Neutrophil (primary cell): ENCODE measurements around the gene DNAI4.
"Not testable (repeated sequence)": the region's sequence is repeated elsewhere in the genome, so short reads cannot be mapped to it uniquely, and the experiment has no call there.

Source experiments
- H3K27ac ChIP-seq: fragments of 200-600 bp; sonication (generic); 2 replicates; pipeline ENCODE4 v1.5.1; 2016; ENCODE audit warnings: mild to moderate bottlenecking, moderate library complexity
- H3K27me3 ChIP-seq: fragments of 200-600 bp; sonication (generic); 2 replicates; pipeline ENCODE4 v1.6.0; 2016; ENCODE audit warnings: mild to moderate bottlenecking
- H3K36me3 ChIP-seq: fragments of 200-600 bp; sonication (generic); 2 replicates; pipeline ENCODE4 v1.5.1; 2017
- H3K4me1 ChIP-seq, 2 experiments: fragments of 200-600 bp in 1 of 2; sonication (generic) in 1 of 2; 1 replicate in 1 of 2; 2 replicates in 1 of 2; pipeline versions ENCODE4 v1.5.1 to v1.6.1; 2013 to 2016; ENCODE audit warnings: low read depth in 1 of 2, low read length in 1 of 2, mild to moderate bottlenecking in 1 of 2, moderate library complexity in 1 of 2; ENCODE audit not compliant: control insufficient read depth in 1 of 2, insufficient read depth in 1 of 2
- H3K4me3 ChIP-seq, 2 experiments: fragments of 200-600 bp in 1 of 2; sonication (generic) in 1 of 2; 1 replicate in 1 of 2; 2 replicates in 1 of 2; pipeline ENCODE4 v1.5.1; 2013 to 2016; ENCODE audit warnings: low read depth in 1 of 2, low read length in 1 of 2, mild to moderate bottlenecking in 1 of 2, moderate library complexity in 1 of 2
- H3K9me3 ChIP-seq: fragments of 200-600 bp; sonication (generic); 2 replicates; pipeline ENCODE4 v1.5.1; 2016
- TF ChIP-seq, protein P1 (sequence below): fragments of 200-600 bp; sonication (generic); IDR thresholded peaks from 2 replicates; pipeline ENCODE4 v1.5.1; 2016; ENCODE audit warnings: antibody characterized with exemption

Gene DNAI4

DNA sequence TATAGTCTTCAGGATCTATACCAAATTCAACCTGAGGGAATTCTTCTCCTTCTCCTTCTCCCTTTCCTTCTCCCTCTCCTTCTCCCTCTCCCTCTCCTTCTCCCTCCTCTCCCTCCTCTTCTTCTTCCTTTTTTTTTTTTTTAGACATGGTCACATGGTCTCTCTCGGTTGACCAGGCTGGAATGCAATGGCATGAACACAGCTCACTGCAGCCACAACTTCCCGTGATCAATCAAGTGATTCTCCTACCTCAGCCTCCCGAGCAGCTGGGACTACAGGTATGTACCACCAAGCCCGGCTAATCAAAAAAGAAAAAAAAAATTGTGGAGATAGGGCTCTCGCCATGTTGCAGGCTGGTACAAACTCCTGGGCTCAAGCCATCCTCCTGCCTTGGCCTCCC, 51.5 kb downstream of the DNAI4 start:
- Histone ChIP-seq H3K4me1 (no peaks in the 10 kb centered on the region), H3K27me3 (no peaks in the 10 kb centered on the region), H3K4me3 (no peak overlapping the region), H3K27ac (no peak overlapping the region), H3K9me3 (no peaks in the 10 kb centered on the region), H3K36me3 (no peaks in the 10 kb centered on the region)
- TF ChIP-seq, protein P1, sequence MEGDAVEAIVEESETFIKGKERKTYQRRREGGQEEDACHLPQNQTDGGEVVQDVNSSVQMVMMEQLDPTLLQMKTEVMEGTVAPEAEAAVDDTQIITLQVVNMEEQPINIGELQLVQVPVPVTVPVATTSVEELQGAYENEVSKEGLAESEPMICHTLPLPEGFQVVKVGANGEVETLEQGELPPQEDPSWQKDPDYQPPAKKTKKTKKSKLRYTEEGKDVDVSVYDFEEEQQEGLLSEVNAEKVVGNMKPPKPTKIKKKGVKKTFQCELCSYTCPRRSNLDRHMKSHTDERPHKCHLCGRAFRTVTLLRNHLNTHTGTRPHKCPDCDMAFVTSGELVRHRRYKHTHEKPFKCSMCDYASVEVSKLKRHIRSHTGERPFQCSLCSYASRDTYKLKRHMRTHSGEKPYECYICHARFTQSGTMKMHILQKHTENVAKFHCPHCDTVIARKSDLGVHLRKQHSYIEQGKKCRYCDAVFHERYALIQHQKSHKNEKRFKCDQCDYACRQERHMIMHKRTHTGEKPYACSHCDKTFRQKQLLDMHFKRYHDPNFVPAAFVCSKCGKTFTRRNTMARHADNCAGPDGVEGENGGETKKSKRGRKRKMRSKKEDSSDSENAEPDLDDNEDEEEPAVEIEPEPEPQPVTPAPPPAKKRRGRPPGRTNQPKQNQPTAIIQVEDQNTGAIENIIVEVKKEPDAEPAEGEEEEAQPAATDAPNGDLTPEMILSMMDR = no peak

DNA sequence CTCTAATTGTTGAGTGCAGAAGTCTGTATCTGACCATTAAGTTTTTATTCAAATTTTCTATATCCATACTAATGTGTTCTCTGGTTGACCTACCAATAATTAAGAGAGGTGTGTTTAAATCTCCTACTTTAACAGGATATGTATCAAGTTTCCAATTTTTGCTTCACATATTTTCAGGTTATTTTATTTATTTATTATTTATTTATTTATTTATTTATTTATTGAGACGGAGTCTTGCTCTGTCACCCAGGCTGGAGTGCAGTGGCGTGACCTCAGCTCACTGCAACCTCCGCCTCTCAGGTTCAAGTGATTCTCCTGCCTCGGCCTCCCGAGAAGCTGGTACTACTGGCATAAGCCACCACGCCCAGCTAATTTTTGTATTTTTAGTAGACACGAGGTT, 52.6 kb downstream of the DNAI4 start:
- H3K4me1 ChIP-seq, H3K27me3 ChIP-seq, H3K27ac ChIP-seq, H3K9me3 ChIP-seq, H3K4me3 ChIP-seq, H3K36me3 ChIP-seq: not testable (repeated sequence)

DNA sequence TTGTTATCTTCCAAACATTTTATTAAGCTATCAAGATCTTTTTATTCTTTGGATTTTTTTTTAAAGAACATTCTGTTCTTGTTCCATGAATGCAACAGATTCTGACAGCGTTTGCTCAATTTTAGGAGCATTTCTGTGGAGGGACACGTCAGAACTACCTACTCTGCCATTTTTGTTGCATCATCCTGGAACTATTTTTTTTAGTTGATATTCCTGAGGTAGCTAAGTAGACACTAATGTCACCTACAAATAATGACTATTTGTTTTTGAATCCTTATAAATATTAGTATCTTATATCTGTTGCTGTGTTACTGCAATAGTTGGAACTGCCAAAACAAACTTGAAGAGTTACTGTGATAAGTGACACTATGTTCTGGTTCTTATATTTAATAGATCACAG, 57.2 kb downstream of the DNAI4 start:
- H3K9me3 ChIP-seq = no peaks in the 10 kb centered on the region
- no peak overlapping the region for H3K4me3 ChIP-seq
- H3K36me3 ChIP-seq = no peaks in the 10 kb centered on the region
- no peaks in the 10 kb centered on the region for H3K4me1 ChIP-seq
- no peaks in the 10 kb centered on the region for H3K27me3 ChIP-seq
- H3K27ac ChIP-seq = no peak overlapping the region
- TF ChIP-seq, protein P1 = no peak

DNA sequence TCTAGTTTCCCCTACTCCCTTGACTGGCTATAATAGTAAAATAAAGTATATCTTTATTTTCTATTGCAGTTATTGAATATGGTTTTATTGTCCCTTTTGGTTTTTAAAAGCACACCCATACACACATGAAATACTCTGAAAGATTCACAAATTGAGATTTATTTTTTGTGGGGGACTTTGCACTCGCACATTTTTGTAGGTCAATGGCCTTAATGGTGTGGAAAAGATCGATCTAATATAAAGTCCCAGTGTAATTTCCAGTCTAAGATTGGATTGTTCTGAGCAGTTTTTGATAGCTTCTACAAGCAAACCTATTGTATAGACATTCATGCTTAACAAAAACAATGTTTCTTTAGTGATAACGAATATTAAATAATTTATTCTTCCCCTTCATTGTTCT, 64.1 kb downstream of the DNAI4 start:
- Histone ChIP-seq H3K27ac (no peak overlapping the region), H3K4me3 (no peak overlapping the region), H3K27me3 (no peaks in the 10 kb centered on the region), H3K36me3 (no peaks in the 10 kb centered on the region), H3K4me1 (no peaks in the 10 kb centered on the region), H3K9me3 (no peaks in the 10 kb centered on the region)
- TF ChIP-seq, protein P1 = no peak

DNA sequence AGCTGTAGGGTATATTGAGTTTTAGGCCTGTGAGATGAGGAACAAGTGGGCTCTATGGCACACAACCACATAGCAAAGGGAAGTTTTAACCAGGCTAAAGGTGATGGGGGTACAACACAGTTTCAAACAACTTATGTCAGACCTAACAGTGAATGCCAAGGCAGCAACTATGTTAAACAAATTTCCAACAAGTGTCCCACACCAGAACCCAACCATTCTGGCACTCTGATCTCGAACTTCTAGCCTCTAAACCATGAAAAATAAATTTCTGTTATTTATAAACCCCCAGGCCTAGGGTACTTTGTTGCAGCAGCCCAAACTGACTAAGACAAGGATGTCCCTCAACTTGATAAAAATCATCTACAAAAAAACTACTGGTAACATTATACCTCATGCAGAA, 71.3 kb downstream of the DNAI4 start:
- H3K27me3 ChIP-seq = no peaks in the 10 kb centered on the region
- TF ChIP-seq, protein P1 = no peak
- no peaks in the 10 kb centered on the region for H3K36me3 ChIP-seq
- no peak overlapping the region for H3K4me3 ChIP-seq
- H3K27ac ChIP-seq = no peak overlapping the region
- H3K4me1 ChIP-seq = no peaks in the 10 kb centered on the region
- H3K9me3 ChIP-seq = no peaks in the 10 kb centered on the region

DNA sequence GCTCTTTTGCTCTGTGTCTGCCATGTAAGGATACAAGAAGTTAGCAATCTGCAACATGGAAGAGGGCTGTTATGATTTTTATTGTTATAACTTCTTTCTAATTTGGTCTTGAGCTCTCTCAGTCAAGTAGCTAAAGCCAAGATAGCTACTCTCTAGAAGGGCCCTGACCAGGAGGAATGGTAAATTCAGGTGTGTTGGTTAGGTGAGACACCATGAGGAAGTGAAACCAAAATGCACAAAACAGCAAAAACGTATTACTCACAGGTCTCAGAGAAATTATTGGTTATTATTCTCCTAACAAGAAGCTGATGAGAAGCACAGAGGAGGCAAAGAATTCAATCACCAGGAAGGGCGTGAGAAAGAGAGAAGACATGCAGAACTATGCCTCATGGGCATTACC, 71.8 kb downstream of the DNAI4 start:
- Histone ChIP-seq H3K9me3 (no peaks in the 10 kb centered on the region), H3K27me3 (no peaks in the 10 kb centered on the region), H3K36me3 (no peaks in the 10 kb centered on the region), H3K4me1 (no peaks in the 10 kb centered on the region), H3K27ac (no peak overlapping the region), H3K4me3 (no peak overlapping the region)
- TF ChIP-seq, protein P1 = no peak
